ENCODE data around the gene FOXD2.

The FOXD2 gene

DNA sequence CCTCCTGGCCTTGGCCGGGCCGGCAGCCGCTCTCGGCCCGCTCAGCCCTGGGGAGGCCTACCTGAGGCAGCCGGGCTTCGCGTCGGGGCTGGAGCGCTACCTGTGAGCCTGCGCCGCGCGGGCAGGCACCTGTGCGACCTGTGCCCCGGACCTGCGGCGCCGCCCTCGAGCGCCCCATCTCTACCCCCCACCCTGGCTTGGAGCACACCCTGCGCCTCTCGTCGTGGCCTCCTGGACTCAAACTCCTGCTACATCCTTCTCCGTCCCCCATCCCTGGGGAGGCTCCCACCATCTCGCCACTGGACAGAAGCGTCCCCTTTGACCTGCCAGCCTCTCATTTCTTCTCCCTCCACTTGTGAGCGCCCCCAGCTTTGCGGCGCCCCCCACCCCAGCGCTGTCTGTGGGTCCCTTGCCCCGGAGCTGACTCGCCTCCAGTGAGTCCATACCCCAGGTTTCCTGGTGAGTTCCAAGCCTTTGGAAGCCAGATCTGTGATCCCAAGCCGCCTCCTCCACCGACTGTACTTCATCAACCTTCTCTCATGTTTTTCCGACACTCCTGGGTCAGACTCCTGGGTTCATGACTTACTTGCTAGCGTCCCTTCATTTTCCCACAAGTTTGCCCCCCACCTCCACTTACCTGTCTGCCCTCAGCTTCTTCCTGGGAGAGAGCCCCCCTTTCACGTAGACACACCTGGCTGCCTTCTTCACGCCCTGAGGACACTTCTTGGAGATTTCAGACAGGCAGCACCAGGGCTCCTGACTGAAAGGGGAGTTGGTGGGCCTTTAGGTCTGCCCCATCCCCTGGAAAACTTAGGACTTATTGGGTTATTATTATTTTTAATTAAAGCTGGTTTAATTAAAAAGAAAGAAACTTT, 20.4 kb upstream of the FOXD2 start:
- no peak for DNase-seq

DNA sequence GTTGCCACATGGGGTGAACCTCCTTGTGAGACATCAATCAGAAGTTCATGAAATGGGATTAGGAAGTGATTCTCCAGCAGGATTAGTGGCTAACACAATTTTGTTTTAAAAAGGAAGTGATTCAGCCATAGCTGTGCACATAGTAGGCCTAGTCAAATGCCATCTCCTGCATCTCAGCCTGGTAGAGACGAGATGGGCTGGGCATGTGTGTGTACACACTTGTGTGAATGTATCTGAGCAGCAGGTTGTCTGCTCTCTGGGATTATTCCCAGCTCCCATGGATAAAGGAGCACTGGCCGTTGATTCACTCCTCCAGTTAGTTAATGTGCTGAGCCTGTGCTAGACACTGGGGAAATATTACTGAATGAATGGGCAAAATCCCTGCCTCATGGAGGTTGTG, 19.7 kb upstream of the FOXD2 start:
- no peak for DNase-seq

- DNase-seq: no peak
Observed at GRCh38 chr1:47418681-47419325, 19.0 kb upstream of the FOXD2 start.

- no peak for DNase-seq
Observed at GRCh38 chr1:47420547-47420946, 17.3 kb upstream of the FOXD2 start.

- no peak for DNase-seq
Observed at GRCh38 chr1:47423872-47424271, 14.0 kb upstream of the FOXD2 start.

- DNase-seq: peak; percentile 35
Observed at GRCh38 chr1:47424336-47424982, 13.4 kb upstream of the FOXD2 start.

- DNase-seq: no peak
Observed at GRCh38 chr1:47431534-47431933, 6.3 kb upstream of the FOXD2 start.

GRCh38 chr1:47432071-47433036, 5.5 kb upstream of the FOXD2 start:
- peak; percentile 2 for DNase-seq

- DNase-seq: no peak
Observed at GRCh38 chr1:47433037-47433421, 4.8 kb upstream of the FOXD2 start.

GRCh38 chr1:47433477-47434050, 4.3 kb upstream of the FOXD2 start:
- DNase-seq: no peak

DNA sequence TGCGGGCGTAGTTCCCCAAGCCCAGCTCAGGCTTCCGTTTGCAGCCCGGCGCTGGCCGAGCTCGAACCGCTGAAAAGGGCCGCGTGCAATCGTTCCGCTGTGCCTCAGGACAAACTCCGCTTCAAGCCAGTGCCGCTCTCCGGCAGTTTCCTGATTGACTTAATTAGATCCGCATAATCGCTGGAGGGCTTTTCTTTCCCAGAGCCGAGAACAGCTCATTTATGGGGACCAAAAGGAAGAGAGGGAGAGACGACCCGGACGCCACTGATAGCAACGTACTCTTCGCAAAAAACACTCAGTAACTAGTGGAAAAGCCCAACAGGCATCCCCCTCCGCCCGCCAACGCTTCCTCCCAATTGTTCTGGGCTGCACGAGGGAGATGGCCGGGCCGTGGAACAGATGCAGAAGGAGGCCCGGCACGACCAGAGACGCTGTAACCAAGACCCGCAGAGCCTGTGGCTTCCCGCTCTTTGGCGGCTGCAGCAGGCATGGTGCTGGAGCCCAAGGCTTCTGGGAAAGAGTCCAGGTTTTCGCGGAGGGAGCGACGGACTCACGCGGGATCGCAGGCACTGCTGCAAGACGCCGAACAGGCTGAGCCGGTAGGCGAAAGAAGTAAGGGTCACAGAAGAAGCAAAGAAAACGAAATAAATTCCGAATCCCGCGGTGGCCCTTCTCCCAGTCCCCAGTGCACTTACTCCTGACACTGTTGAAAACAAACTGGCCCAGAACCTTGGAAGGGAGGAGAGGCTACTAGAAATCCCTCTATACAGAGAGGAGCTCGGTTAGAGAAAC, 3.6 kb upstream of the FOXD2 start:
- DNase-seq: no peak

DNA sequence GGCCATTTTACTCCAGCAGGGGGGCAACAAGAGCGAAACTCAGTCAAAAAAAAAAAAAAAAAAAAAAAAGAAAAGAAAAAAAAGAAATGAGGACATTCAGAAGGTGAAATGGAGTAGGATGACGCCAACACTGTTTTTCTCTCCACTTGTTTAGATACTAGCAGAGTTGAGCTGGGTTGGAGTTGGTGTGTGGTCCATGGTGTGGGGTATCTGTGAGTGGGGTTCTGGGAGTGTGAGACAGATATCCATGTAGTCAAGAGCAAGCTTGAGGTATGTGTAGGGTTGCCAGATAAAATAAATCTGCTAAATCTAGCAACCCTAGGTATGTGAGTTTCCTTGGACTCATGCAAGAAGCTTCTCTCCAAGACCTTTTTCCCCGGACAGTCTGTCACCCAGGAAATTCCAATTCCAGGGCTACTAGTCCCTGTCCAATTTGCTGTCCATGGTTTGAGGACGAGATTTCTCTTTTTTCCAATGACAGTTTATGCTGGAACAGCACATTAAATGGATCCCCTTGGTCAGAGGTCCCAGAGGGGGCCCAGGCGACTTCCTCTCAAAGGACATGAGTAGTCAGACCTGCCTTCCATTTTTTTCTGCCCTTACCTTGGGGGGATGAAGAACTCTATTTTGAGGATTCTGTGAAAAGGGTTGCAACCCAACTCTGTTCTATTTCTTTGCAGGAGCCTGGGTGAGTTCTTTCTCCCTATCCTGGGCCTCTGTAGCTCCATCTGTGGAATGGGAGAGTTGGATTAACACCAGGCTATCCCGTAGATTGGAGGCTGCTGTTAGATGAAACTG, 2.1 kb upstream of the FOXD2 start:
- DNase-seq: no peak

DNA sequence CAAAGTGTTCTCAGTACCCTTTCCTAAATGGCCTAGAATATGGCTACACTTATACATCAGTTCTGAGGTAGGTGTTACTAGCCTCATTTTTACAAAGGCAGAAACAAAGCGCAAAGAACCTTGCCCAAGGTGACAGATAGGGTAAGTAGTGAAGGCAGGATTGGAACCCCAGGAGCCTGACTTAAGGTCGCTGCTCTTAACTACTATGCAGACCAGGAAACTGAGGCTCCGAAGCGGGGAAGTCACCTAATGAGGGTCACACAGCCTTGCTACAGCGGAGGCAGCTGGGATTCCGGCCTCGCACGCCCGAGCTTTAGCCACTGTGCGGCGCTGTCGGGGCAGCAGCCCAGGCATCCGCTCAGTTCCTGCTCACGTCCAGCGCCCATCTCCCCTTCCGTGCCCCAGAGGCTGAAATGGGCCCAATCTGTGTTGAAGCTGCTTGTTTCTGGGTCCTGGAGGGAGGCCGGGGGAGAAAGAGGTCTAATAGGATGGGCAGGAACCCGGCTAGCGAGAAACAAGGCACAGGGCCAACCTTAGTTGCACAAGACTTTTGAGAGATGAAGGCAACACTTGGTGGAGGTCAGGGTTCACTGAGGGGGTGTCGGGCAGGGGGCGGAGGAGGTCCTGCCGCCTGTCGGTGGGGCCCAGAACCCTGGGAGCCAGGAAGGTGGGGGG, 1.4 kb upstream of the FOXD2 start:
- peak; percentile 43 for DNase-seq

DNA sequence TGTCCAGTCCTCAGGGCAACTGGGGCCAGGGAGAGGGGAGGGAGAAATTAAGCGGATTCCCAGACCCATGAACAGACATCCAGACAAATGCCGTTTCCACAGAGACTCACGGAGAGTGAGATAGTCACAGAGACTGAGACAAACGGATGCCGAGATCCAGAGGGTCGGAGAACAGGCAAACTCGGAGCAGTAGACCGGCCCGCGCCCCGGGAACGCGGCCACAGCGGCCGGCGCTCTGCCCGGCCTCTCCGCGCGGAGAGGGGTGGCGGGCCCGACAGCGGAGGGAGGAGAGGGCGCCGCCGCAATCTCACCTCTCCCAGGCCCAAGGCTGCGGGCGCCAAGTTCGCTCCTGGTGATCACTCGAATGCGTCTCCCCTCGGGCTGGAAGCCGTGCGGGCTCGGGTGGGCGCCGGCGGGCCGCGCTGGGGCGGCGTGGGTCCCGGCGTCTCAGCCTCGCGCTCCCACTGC, 831 bp upstream of the FOXD2 start:
- no peak for DNase-seq

DNA sequence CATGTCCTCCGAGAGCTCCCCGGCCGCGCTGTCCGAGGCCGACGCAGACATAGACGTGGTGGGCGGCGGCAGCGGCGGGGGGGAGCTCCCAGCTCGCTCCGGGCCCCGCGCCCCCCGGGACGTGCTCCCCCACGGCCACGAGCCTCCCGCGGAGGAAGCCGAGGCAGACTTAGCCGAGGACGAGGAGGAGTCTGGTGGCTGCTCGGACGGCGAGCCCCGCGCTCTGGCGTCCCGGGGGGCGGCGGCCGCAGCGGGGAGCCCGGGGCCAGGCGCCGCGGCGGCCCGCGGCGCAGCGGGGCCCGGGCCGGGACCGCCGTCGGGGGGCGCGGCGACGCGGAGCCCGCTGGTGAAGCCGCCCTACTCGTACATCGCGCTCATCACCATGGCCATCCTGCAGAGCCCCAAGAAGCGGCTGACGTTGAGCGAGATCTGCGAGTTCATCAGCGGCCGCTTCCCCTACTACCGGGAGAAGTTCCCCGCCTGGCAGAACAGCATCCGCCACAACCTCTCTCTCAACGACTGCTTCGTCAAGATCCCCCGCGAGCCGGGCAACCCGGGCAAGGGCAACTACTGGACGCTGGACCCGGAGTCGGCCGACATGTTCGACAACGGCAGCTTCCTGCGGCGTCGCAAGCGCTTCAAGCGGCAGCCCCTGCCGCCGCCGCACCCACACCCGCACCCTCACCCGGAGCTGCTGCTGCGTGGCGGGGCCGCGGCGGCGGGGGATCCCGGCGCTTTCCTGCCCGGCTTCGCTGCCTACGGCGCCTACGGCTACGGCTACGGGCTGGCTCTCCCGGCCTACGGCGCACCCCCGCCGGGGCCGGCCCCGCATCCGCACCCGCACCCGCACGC, 547 bp downstream of the FOXD2 start:
- DNase-seq: no peak

DNA sequence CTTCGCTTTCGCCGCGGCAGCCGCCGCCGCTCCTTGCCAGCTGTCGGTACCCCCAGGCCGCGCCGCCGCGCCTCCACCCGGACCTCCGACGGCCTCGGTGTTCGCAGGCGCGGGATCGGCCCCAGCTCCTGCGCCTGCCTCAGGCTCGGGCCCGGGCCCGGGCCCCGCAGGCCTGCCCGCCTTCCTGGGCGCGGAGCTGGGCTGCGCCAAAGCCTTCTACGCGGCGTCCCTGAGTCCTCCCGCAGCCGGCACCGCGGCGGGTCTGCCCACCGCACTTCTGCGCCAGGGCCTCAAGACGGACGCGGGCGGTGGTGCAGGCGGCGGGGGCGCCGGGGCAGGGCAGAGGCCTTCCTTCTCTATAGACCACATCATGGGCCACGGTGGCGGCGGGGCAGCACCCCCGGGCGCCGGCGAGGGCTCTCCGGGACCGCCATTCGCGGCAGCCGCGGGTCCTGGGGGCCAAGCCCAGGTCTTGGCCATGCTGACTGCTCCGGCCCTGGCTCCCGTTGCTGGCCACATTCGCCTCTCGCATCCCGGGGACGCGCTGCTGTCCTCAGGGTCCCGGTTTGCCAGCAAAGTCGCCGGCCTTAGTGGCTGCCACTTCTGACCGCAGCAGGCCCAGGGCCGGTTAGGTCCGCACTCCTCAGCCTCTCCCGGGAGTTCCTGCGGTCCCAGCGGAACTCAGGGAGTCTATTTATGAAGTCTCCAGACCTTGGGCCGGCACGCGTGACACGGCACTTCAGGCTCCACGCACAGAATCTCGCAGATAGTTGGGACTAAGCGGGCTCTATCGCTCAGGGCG, 1.4 kb downstream of the FOXD2 start:
- DNase-seq: no peak

- no peak for DNase-seq
Observed at GRCh38 chr1:47439819-47440598, 2.2 kb downstream of the FOXD2 start.
